ENCODE measurements around the gene ST8SIA5. TPM values are rescaled to one million over a fixed set of nuclear protein-coding genes. Genes with fewer than 3 reads are reported as not detected.

Gene ST8SIA5
- polyA plus RNA-seq, 1 donor from 2014 or later: 0.93 TPM

GRCh38 chr18:46696702-46697101, 60.2 kb downstream of the ST8SIA5 start:
- H3K36me3 ChIP-seq (ENCODE audit: insufficient read depth, low read length): no peaks in the 10 kb centered on the region

GRCh38 chr18:46696268-46696667, 60.6 kb downstream of the ST8SIA5 start:
- H3K79me2 ChIP-seq (replicated peaks; ENCODE audit: insufficient read depth, low read length): no peaks in the 10 kb centered on the region

More at GRCh38 chr18:46696702-46697101, 60.2 kb downstream of the ST8SIA5 start:
- no peak overlapping the region for H2AFZ ChIP-seq (ENCODE audit: low read depth, low read length)
- H3K9me2 ChIP-seq (ENCODE audit: insufficient read depth, low read length): no peaks in the 10 kb centered on the region
- H3F3A ChIP-seq (ENCODE audit: insufficient read depth, low read length, poor library complexity, severe bottlenecking): no peaks in the 10 kb centered on the region
- H3K9ac ChIP-seq (ENCODE audit: low read length): no peak overlapping the region
- no peaks in the 10 kb centered on the region for H3K9me3 ChIP-seq (ENCODE audit: low read length)
- H3K79me2 ChIP-seq (replicated peaks; ENCODE audit: insufficient read depth, low read length): no peaks in the 10 kb centered on the region
- H3K27ac ChIP-seq (ENCODE audit: low read length): no peak overlapping the region
- H4K20me1 ChIP-seq (ENCODE audit: insufficient read depth): no peaks in the 10 kb centered on the region
- TF ChIP-seq RAD21 (conservative IDR thresholded peaks at IDR 0.05): no peak
- no peak for TF ChIP-seq SMC3 (conservative IDR thresholded peaks at IDR 0.05; ENCODE audit: poor library complexity)
- TF ChIP-seq, protein P1, sequence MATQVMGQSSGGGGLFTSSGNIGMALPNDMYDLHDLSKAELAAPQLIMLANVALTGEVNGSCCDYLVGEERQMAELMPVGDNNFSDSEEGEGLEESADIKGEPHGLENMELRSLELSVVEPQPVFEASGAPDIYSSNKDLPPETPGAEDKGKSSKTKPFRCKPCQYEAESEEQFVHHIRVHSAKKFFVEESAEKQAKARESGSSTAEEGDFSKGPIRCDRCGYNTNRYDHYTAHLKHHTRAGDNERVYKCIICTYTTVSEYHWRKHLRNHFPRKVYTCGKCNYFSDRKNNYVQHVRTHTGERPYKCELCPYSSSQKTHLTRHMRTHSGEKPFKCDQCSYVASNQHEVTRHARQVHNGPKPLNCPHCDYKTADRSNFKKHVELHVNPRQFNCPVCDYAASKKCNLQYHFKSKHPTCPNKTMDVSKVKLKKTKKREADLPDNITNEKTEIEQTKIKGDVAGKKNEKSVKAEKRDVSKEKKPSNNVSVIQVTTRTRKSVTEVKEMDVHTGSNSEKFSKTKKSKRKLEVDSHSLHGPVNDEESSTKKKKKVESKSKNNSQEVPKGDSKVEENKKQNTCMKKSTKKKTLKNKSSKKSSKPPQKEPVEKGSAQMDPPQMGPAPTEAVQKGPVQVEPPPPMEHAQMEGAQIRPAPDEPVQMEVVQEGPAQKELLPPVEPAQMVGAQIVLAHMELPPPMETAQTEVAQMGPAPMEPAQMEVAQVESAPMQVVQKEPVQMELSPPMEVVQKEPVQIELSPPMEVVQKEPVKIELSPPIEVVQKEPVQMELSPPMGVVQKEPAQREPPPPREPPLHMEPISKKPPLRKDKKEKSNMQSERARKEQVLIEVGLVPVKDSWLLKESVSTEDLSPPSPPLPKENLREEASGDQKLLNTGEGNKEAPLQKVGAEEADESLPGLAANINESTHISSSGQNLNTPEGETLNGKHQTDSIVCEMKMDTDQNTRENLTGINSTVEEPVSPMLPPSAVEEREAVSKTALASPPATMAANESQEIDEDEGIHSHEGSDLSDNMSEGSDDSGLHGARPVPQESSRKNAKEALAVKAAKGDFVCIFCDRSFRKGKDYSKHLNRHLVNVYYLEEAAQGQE (IDR thresholded peaks at IDR 0.05; ENCODE audit: borderline replicate concordance): no peak
- TF ChIP-seq EZH2 (IDR thresholded peaks at IDR 0.05; ENCODE audit: borderline replicate concordance, insufficient read depth, low read length, poor library complexity, severe bottlenecking): no peak
- TF ChIP-seq MXI1 (conservative IDR thresholded peaks at IDR 0.05; ENCODE audit: poor library complexity, severe bottlenecking): no peak
- no peak for TF ChIP-seq POLR2AphosphoS5 (IDR thresholded peaks at IDR 0.05)
- TF ChIP-seq TAF1 (IDR thresholded peaks at IDR 0.05; ENCODE audit: low read depth): no peak
- no peak for TF ChIP-seq EP300 (conservative IDR thresholded peaks at IDR 0.05; ENCODE audit: poor library complexity, severe bottlenecking)
- TF ChIP-seq, protein P2, sequence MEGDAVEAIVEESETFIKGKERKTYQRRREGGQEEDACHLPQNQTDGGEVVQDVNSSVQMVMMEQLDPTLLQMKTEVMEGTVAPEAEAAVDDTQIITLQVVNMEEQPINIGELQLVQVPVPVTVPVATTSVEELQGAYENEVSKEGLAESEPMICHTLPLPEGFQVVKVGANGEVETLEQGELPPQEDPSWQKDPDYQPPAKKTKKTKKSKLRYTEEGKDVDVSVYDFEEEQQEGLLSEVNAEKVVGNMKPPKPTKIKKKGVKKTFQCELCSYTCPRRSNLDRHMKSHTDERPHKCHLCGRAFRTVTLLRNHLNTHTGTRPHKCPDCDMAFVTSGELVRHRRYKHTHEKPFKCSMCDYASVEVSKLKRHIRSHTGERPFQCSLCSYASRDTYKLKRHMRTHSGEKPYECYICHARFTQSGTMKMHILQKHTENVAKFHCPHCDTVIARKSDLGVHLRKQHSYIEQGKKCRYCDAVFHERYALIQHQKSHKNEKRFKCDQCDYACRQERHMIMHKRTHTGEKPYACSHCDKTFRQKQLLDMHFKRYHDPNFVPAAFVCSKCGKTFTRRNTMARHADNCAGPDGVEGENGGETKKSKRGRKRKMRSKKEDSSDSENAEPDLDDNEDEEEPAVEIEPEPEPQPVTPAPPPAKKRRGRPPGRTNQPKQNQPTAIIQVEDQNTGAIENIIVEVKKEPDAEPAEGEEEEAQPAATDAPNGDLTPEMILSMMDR (IDR thresholded peaks at IDR 0.05; ENCODE audit: poor library complexity, severe bottlenecking): no peak
- no peaks in the 10 kb centered on the region for H3K27me3 ChIP-seq (ENCODE audit: insufficient read depth, low read depth, low read length)
- no peak overlapping the region for H3K4me2 ChIP-seq (ENCODE audit: low read length)
- no peak overlapping the region for H3K4me3 ChIP-seq (ENCODE audit: low read length)

More at GRCh38 chr18:46696268-46696667, 60.6 kb downstream of the ST8SIA5 start:
- H3K9ac ChIP-seq (ENCODE audit: low read length): no peak overlapping the region
- H3K27me3 ChIP-seq (ENCODE audit: insufficient read depth, low read depth, low read length): no peaks in the 10 kb centered on the region
- TF ChIP-seq TAF1 (IDR thresholded peaks at IDR 0.05; ENCODE audit: low read depth): no peak
- TF ChIP-seq, protein P1 (IDR thresholded peaks at IDR 0.05; ENCODE audit: borderline replicate concordance): no peak
- TF ChIP-seq, protein P2 (IDR thresholded peaks at IDR 0.05; ENCODE audit: poor library complexity, severe bottlenecking): no peak
- no peak for TF ChIP-seq SMC3 (conservative IDR thresholded peaks at IDR 0.05; ENCODE audit: poor library complexity)
- no peak for TF ChIP-seq EZH2 (IDR thresholded peaks at IDR 0.05; ENCODE audit: borderline replicate concordance, insufficient read depth, low read length, poor library complexity, severe bottlenecking)
- TF ChIP-seq RAD21 (conservative IDR thresholded peaks at IDR 0.05): no peak
- no peak for TF ChIP-seq MXI1 (conservative IDR thresholded peaks at IDR 0.05; ENCODE audit: poor library complexity, severe bottlenecking)
- TF ChIP-seq EP300 (conservative IDR thresholded peaks at IDR 0.05; ENCODE audit: poor library complexity, severe bottlenecking): no peak
- TF ChIP-seq POLR2AphosphoS5 (IDR thresholded peaks at IDR 0.05): no peak
- H4K20me1 ChIP-seq (ENCODE audit: insufficient read depth): no peaks in the 10 kb centered on the region
- H3K4me2 ChIP-seq (ENCODE audit: low read length): no peak overlapping the region
- no peaks in the 10 kb centered on the region for H3K9me2 ChIP-seq (ENCODE audit: insufficient read depth, low read length)
- H3K36me3 ChIP-seq (ENCODE audit: insufficient read depth, low read length): no peaks in the 10 kb centered on the region
- H3F3A ChIP-seq (ENCODE audit: insufficient read depth, low read length, poor library complexity, severe bottlenecking): no peaks in the 10 kb centered on the region
- no peak overlapping the region for H2AFZ ChIP-seq (ENCODE audit: low read depth, low read length)
- no peak overlapping the region for H3K4me3 ChIP-seq (ENCODE audit: low read length)
- H3K9me3 ChIP-seq (ENCODE audit: low read length): no peaks in the 10 kb centered on the region
- no peak overlapping the region for H3K27ac ChIP-seq (ENCODE audit: low read length)

All from neural cell (in vitro differentiated cells).